Fibroblast of lung (primary cell): Measurements from ENCODE around the gene GRAMD2B. TPM values are rescaled to one million over a fixed set of nuclear protein-coding genes. Genes with fewer than 3 reads are reported as not detected.

Source experiments
- DNase-seq, 2 donors: peaks; one replicate each; pipeline versions ENCODE4 v3.0.0 to v3.0.0-alpha.2; 2010; ENCODE audit warnings: low read depth in 2 of 2
- H2AFZ ChIP-seq: 2 replicates; pipeline ENCODE4 v1.5.1; 2012; ENCODE audit warnings: low read length, control low read depth, inconsistent platforms
- H3K27ac ChIP-seq: 2 replicates; pipeline ENCODE4 v1.5.1; 2011; ENCODE audit warnings: low read length, control low read depth; ENCODE audit not compliant: insufficient read depth
- H3K27me3 ChIP-seq: 2 replicates; pipeline ENCODE4 v1.5.1; 2011; ENCODE audit warnings: mild to moderate bottlenecking, low read length; ENCODE audit not compliant: control insufficient read depth, insufficient read depth
- H3K36me3 ChIP-seq: 2 replicates; pipeline ENCODE4 v1.5.1; 2011; ENCODE audit warnings: low read length; ENCODE audit not compliant: control insufficient read depth, insufficient read depth
- H3K4me1 ChIP-seq: 2 replicates; pipeline ENCODE4 v1.5.1; 2011; ENCODE audit warnings: low read length; ENCODE audit not compliant: control insufficient read depth, insufficient read depth; ENCODE audit errors: extremely low read depth
- H3K4me2 ChIP-seq: 2 replicates; pipeline ENCODE4 v1.5.1; 2011; ENCODE audit warnings: low read length, control low read depth; ENCODE audit not compliant: insufficient read depth; ENCODE audit errors: extremely low read depth
- H3K4me3 ChIP-seq, 4 experiments: fragments of 200-600 bp in 1 of 4; sonication (generic) in 1 of 4; replicated peaks in 1 of 4; 2 replicates each; pipeline ENCODE4 v1.5.1; 2011 to 2016; ENCODE audit warnings: low read length in 4 of 4, low read depth in 3 of 4, mild to moderate bottlenecking in 3 of 4, control low read depth in 2 of 4, inconsistent platforms in 1 of 4, mixed read lengths in 1 of 4; ENCODE audit not compliant: insufficient read depth in 1 of 4; ENCODE audit errors: control extremely low read depth in 1 of 4
- H3K79me2 ChIP-seq: 2 replicates; pipeline ENCODE4 v1.5.1; 2012; ENCODE audit warnings: mild to moderate bottlenecking, low read length, inconsistent platforms; ENCODE audit not compliant: control insufficient read depth, insufficient read depth
- H3K9ac ChIP-seq: 2 replicates; pipeline ENCODE4 v1.5.1; 2011; ENCODE audit warnings: mild to moderate bottlenecking, low read length, control low read depth; ENCODE audit not compliant: insufficient read depth
- H3K9me3 ChIP-seq: 2 replicates; pipeline ENCODE4 v1.5.1; 2012; ENCODE audit warnings: low read depth, low read length; ENCODE audit not compliant: control insufficient read depth, insufficient read depth
- H4K20me1 ChIP-seq: 2 replicates; pipeline ENCODE4 v1.5.1; 2011; ENCODE audit warnings: low read length; ENCODE audit not compliant: control insufficient read depth, insufficient read depth; ENCODE audit errors: extremely low read depth
- EZH2 ChIP-seq: IDR thresholded peaks from 2 replicates; pipeline ENCODE4 v1.5.1; 2012; ENCODE audit warnings: low read length, control low read depth, mild to moderate bottlenecking; ENCODE audit errors: missing control alignments
- polyA plus RNA-seq, 2 donors: library from polyadenylated mRNA; depleted of rRNA in 1 of 2; stranded (reverse) in 1 of 2; unstranded in 1 of 2; fragments of >200 nt; gene quantifications; 2 replicates each; pipeline ENCODE4 v1.2.1, GENCODE V29; 2011 to 2012; ENCODE audit warnings: missing spikeins in 1 of 2
- total RNA-seq: library from RNA; depleted of rRNA; stranded (reverse); fragments of >200 nt; gene quantifications from 2 replicates; pipeline ENCODE4 v1.2.1, GENCODE V29; 2014
- TF ChIP-seq, protein P1 (sequence below), 2 donors: IDR thresholded peaks in 1 of 2; conservative IDR thresholded peaks in 1 of 2; 1 replicate in 1 of 2; 2 replicates in 1 of 2; pipeline ENCODE4 v1.5.1; 2011 to 2012; ENCODE audit warnings: low read length in 2 of 2, control low read depth in 1 of 2, inconsistent platforms in 1 of 2, low read depth in 1 of 2, mild to moderate bottlenecking in 1 of 2

GRAMD2B gene
- total and polyA plus RNA-seq, 2 donors (not counting 1 experiment from before 2014, with no cell fraction given), result 21.3 to 37.6 TPM

DNA sequence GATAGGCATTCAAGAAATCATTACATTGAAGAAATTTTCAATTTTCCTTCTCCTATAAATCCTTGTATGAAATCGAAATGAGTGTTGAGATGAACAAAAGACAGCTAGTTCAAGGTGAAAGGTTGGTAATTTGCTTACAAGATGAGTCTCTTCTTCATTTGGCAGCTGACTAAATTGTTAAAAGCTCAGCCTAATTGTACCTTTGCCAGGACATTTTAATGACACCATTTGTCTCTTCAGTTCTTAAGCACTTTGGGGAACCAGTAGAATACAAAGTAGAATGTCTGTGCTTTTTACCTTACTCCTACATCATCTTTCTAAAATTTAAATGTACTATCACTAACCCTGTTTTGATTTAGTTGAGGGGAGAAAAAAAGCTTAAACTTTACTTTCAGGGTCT, 59.4 kb downstream of the GRAMD2B start:
- H3K9me3 ChIP-seq, result no peaks in the 10 kb centered on the region
- TF ChIP-seq, protein P1, sequence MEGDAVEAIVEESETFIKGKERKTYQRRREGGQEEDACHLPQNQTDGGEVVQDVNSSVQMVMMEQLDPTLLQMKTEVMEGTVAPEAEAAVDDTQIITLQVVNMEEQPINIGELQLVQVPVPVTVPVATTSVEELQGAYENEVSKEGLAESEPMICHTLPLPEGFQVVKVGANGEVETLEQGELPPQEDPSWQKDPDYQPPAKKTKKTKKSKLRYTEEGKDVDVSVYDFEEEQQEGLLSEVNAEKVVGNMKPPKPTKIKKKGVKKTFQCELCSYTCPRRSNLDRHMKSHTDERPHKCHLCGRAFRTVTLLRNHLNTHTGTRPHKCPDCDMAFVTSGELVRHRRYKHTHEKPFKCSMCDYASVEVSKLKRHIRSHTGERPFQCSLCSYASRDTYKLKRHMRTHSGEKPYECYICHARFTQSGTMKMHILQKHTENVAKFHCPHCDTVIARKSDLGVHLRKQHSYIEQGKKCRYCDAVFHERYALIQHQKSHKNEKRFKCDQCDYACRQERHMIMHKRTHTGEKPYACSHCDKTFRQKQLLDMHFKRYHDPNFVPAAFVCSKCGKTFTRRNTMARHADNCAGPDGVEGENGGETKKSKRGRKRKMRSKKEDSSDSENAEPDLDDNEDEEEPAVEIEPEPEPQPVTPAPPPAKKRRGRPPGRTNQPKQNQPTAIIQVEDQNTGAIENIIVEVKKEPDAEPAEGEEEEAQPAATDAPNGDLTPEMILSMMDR (conservative IDR thresholded peaks at IDR 0.05 in 1 of 2, IDR thresholded peaks at IDR 0.05 in 1 of 2; ENCODE audit: low read depth in 1 of 2, low read length in 2 of 2), result no peak
- no peak overlapping the region for H3K4me3 ChIP-seq
- H3K36me3 ChIP-seq, result peaks cover 6% of the 10 kb centered on the region
- DNase-seq, result no peak
- no peak overlapping the region for H3K27ac ChIP-seq
- H3K27me3 ChIP-seq, result no peaks in the 10 kb centered on the region
- H3K4me2 ChIP-seq, result no peak overlapping the region
- no peaks in the 10 kb centered on the region for H3K4me1 ChIP-seq
- H4K20me1 ChIP-seq, result no peaks in the 10 kb centered on the region
- no peaks in the 10 kb centered on the region for H3K79me2 ChIP-seq
- no peak overlapping the region for H2AFZ ChIP-seq
- no peak overlapping the region for H3K9ac ChIP-seq

DNA sequence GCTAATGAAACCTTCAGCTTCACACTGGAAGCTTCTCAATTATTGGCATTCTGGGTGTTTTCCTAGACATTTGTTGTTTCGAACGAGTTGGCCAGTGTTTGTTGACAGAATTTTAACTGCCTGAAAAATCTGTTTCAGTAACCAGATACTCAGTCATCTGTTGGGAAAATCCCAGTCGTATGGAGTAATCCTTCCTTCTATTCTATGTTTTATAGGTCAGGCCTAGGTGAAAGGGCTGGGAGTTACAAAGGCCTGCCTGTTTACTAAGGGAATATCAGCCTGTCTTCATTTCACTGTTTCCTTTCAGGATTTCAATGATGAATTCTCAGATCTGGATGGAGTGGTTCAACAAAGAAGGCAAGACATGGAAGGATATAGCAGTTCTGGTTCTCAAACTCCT, 59.9 kb downstream of the GRAMD2B start:
- H2AFZ ChIP-seq, result no peak overlapping the region

DNA sequence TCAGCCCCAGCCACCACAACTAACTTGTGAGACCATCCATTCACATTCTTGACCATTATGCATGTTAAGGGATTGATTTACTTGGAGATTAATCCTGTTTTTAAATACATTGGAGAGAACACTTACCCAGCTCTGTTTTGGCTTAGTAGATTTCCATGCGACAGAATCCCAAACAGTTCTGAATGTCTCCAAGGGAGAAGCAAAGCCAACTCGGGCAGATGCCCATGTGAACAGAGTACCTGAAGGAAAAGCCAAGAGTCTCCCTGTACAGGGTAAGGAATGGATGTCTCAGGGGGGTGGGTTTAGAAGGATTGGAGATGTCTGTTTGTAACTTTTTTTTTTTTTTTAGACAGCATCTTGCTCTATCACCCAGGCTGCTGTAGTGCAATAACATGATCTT, 61.0 kb downstream of the GRAMD2B start:
- H3K4me2 ChIP-seq, result no peak overlapping the region
- TF ChIP-seq, protein P1 (conservative IDR thresholded peaks at IDR 0.05 in 1 of 2, IDR thresholded peaks at IDR 0.05 in 1 of 2; ENCODE audit: low read depth in 1 of 2, low read length in 2 of 2), result no peak
- TF ChIP-seq EZH2, result no peak
- no peaks in the 10 kb centered on the region for H3K9me3 ChIP-seq
- no peak overlapping the region for H2AFZ ChIP-seq
- H3K79me2 ChIP-seq, result no peaks in the 10 kb centered on the region
- H3K36me3 ChIP-seq, result peaks cover 10% of the 10 kb centered on the region
- no peaks in the 10 kb centered on the region for H4K20me1 ChIP-seq
- H3K27me3 ChIP-seq, result no peaks in the 10 kb centered on the region
- H3K4me3 ChIP-seq, result no peak overlapping the region
- no peaks in the 10 kb centered on the region for H3K4me1 ChIP-seq
- no peak for DNase-seq
- H3K27ac ChIP-seq, result no peak overlapping the region
- no peak overlapping the region for H3K9ac ChIP-seq

More for the DNA sequence above, 59.9 kb downstream of the GRAMD2B start:
- no peaks in the 10 kb centered on the region for H3K9me3 ChIP-seq
- no peaks in the 10 kb centered on the region for H3K4me1 ChIP-seq
- no peak overlapping the region for H3K9ac ChIP-seq
- H3K4me3 ChIP-seq, result no peak overlapping the region
- H3K36me3 ChIP-seq, result peaks cover 10% of the 10 kb centered on the region
- TF ChIP-seq, protein P1 (conservative IDR thresholded peaks at IDR 0.05 in 1 of 2, IDR thresholded peaks at IDR 0.05 in 1 of 2; ENCODE audit: low read depth in 1 of 2, low read length in 2 of 2), result no peak
- TF ChIP-seq EZH2, result no peak
- DNase-seq, result peak in 1 of 2 donors; percentile 15
- H4K20me1 ChIP-seq, result no peaks in the 10 kb centered on the region
- no peaks in the 10 kb centered on the region for H3K27me3 ChIP-seq
- H3K27ac ChIP-seq, result no peak overlapping the region
- no peak overlapping the region for H3K4me2 ChIP-seq
- H3K79me2 ChIP-seq, result no peaks in the 10 kb centered on the region
